Mucosa of descending colon (tissue), 3 donors: ENCODE data around the gene SPON1. TPM values are rescaled to one million over a fixed set of nuclear protein-coding genes. Genes with fewer than 3 reads are reported as not detected.

Experiments used
- ATAC-seq: fragments of 200-7000 bp; cut with Tn5 transposase; one replicate; pipeline ENCODE4 v1.9.1; 2020; ENCODE audit warnings: mild to moderate bottlenecking, moderate library complexity
- DNase-seq, 3 donors: peaks; one replicate each; pipeline ENCODE4 v3.0.0-alpha.2; 2020
- H3K36me3 ChIP-seq: fragments of 200-600 bp; one replicate; pipeline ENCODE4 v1.8.0; 2021; ENCODE audit warnings: low read depth, mild to moderate bottlenecking
- H3K4me1 ChIP-seq: fragments of 200-600 bp; one replicate; pipeline ENCODE4 v1.8.0; 2021; ENCODE audit warnings: low read depth, mild to moderate bottlenecking
- H3K4me3 ChIP-seq: fragments of 200-600 bp; one replicate; pipeline ENCODE4 v1.8.0; 2021; ENCODE audit warnings: mild to moderate bottlenecking
- H3K9me3 ChIP-seq: fragments of 200-600 bp; one replicate; pipeline ENCODE4 v1.8.0; 2021; ENCODE audit warnings: mild to moderate bottlenecking
- intact Hi-C, 2 donors: fragments of 100-400 bp; cut with DNase I in 1 of 2; cut with micrococcal nuclease in 1 of 2; formaldehyde crosslinking; loops; one replicate each; pipeline versions ENCODE4 v1.11.0 to v1.11.1; 2022; cut with DNase I, micrococcal nuclease
- total RNA-seq, 3 donors: library from RNA; stranded (reverse); fragmentation: NEBNext Ultra II Directional in 2 of 3; extraction: Animal tissue kit (Norgen Biotek cat#: 25700) in 2 of 3; gene quantifications; one replicate each; pipeline versions ENCODE4 v1.2.1 to v1.2.4, GENCODE V29; 2021 to 2023
- TF ChIP-seq, protein P1 (sequence below): fragments of 200-600 bp; IDR thresholded peaks from one replicate; pipeline ENCODE4 v1.8.0; 2022; ENCODE audit warnings: antibody characterized with exemption, mild to moderate bottlenecking
- donor health status: DM: no; HTN: no; CAD: no; lungs with moderate emphysema.
- donor health status: DM: no; HTN: no; CAD: no.
- donor health status: DM: no; HTN: yes; CAD: no.

Gene SPON1
- total RNA-seq, 3 donors from 2014 or later, result 43.6 to 85.5 (median 64.2) TPM

DNA sequence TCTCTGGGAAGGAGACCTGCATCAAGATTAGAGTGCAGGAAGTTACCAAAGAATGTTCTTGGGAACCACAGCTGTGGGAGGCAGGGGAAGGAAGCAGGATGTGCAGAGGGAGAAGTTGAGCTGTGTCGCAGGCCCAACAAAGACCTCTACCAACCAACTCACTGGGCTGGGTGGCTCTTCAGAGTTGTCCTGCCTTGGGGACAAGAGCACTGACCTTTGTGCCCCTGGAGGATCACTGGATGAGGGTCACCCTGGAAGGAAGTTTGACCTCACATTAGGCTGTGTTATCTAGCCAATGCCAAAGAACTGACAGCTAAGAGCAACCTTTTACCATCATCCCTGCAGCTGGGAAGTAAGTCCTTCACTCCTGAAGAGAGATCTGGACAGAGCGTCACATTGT lies 265.8 kb downstream of the SPON1 start:
- ATAC-seq (no peak), DNase-seq (no peak)
- Histone ChIP-seq H3K36me3 (no peaks in the 10 kb centered on the region), H3K9me3 (no peaks in the 10 kb centered on the region), H3K4me1 (no peaks in the 10 kb centered on the region), H3K4me3 (no peak overlapping the region)
- intact Hi-C loops, result no loop called here
- TF ChIP-seq, protein P1, sequence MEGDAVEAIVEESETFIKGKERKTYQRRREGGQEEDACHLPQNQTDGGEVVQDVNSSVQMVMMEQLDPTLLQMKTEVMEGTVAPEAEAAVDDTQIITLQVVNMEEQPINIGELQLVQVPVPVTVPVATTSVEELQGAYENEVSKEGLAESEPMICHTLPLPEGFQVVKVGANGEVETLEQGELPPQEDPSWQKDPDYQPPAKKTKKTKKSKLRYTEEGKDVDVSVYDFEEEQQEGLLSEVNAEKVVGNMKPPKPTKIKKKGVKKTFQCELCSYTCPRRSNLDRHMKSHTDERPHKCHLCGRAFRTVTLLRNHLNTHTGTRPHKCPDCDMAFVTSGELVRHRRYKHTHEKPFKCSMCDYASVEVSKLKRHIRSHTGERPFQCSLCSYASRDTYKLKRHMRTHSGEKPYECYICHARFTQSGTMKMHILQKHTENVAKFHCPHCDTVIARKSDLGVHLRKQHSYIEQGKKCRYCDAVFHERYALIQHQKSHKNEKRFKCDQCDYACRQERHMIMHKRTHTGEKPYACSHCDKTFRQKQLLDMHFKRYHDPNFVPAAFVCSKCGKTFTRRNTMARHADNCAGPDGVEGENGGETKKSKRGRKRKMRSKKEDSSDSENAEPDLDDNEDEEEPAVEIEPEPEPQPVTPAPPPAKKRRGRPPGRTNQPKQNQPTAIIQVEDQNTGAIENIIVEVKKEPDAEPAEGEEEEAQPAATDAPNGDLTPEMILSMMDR, result no peak

DNA sequence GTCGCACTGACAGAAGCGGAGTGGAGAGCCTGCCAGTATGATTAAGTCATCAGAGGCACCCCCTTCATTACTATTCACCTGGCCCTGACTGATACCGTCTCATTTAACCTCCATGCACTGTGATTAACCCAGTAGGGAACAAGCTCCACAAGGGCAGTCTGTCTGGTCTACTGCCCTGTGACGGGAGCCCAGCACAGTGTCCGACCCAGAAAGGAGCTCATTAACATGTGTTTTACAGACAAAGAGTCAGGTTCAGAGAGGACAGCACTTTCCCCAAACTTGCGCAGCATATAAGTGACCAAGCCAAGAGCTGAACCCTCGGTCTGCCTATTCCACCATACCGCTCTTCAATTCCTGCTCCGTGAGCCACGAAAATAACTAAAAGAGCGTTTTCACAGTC lies 266.9 kb downstream of the SPON1 start:
- intact Hi-C loops, result no loop called here
- Histone ChIP-seq H3K4me3 (no peak overlapping the region), H3K36me3 (no peaks in the 10 kb centered on the region), H3K9me3 (no peaks in the 10 kb centered on the region), H3K4me1 (no peaks in the 10 kb centered on the region)
- TF ChIP-seq, protein P1, result no peak
- no peak for ATAC-seq
- no peak for DNase-seq

DNA sequence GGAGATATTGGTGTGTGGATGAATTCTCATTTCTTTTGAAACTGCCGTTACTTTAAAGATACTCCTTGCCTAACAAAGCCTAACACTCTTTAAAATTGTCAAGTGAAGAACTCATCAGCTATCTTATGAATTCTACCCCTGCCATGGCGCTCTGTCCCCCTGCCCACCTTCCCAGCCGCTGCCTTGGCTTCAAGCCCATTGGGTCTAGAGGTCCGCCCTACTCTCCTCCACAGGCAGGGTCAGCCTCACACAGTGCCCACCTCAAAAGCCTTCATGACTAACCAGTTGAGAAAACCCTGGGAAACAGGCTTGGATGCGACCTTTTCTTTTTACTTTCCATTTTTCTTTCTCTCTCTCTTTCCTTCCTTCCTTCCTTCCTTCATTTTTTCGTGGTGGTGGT lies 267.9 kb downstream of the SPON1 start:
- no peak overlapping the region for H3K4me3 ChIP-seq
- ATAC-seq, result no peak
- intact Hi-C loops, result no loop called here

DNA sequence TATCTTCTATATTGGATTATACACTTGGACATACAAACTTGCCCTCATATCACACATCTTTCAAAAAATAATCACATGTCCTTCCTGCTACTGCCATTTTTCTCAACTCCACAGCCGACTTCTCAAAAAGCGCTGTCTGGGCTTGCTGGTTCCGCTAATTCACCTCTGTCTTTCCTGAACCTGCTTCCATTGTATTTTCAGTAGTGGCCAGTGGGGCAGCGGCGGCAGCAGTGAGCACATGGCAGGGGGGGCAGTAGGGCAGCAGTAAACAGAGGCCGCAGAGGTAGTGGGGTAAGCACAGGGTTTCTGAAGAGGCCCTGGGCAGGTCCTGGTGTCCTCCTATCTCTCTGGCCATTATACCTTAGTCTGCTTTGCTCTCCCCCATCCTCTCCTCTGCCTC lies 270.1 kb downstream of the SPON1 start:
- Histone ChIP-seq H3K36me3 (no peaks in the 10 kb centered on the region), H3K4me3 (no peak overlapping the region), H3K4me1 (no peaks in the 10 kb centered on the region), H3K9me3 (no peaks in the 10 kb centered on the region)
- DNase-seq (no peak), ATAC-seq (no peak)
- intact Hi-C loops, result no loop called here
- TF ChIP-seq, protein P1, result no peak

More for the DNA sequence above, 267.9 kb downstream of the SPON1 start:
- H3K4me1 ChIP-seq, result no peaks in the 10 kb centered on the region
- no peaks in the 10 kb centered on the region for H3K36me3 ChIP-seq
- TF ChIP-seq, protein P1, result no peak
- DNase-seq, result no peak
- no peaks in the 10 kb centered on the region for H3K9me3 ChIP-seq

DNA sequence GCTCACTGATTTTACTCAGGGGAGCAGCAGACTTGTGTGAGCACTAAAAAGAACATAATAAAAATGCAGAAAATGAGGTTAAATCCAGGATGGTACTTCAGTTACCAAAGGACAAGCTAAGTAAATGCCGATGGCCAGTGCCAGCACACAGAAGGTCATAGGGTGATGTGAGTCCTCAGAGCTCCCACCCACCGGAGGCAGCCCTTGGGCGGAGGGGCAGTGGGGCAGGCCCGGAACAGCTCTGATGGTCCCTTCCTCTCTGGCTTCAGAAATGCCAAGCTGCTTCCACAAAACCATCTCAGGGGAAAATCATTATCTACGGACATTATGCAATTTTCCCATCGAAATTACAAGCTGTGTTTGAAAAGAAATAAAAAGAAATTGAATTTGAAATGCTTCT lies 271.9 kb downstream of the SPON1 start:
- intact Hi-C loops, result no loop called here
- no peak for ATAC-seq
- Histone ChIP-seq H3K4me1 (no peaks in the 10 kb centered on the region), H3K4me3 (no peak overlapping the region), H3K9me3 (no peaks in the 10 kb centered on the region), H3K36me3 (no peaks in the 10 kb centered on the region)
- TF ChIP-seq, protein P1, result no peak
- no peak for DNase-seq

DNA sequence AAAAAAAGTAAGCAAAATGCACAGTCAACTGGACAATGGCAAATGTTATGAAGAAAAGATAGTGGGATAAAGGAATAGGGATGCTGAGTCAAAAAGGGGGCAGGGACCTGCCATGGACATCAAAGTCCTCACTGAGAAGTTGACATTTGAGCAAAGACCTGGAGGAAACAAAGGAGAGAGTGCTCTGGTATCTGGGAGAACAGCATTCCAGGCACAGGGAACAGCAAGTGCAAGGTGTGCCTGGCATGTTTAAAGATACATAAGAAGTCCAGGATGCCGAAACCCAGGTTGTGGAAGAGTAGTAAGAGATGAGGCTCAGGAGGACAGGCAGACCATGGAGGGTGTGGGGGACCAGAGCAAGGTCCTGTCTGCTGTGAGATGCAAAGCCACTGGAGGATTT lies 273.2 kb downstream of the SPON1 start:
- no peak overlapping the region for H3K4me3 ChIP-seq
- no peaks in the 10 kb centered on the region for H3K4me1 ChIP-seq
- intact Hi-C loops, result no loop called here
- H3K36me3 ChIP-seq, result no peaks in the 10 kb centered on the region
- TF ChIP-seq, protein P1, result no peak
- ATAC-seq, result no peak
- H3K9me3 ChIP-seq, result no peaks in the 10 kb centered on the region
- no peak for DNase-seq
